Measurements from ENCODE around the gene GPAT3. TPM values are rescaled to one million over a fixed set of nuclear protein-coding genes. Genes with fewer than 3 reads are reported as not detected.
"Not testable (repeated sequence)": the region's sequence is repeated elsewhere in the genome, so short reads cannot be mapped to it uniquely, and the experiment has no call there.

Gene GPAT3
- 6.7 and 18.9 TPM in 2 replicates for total RNA-seq

DNA sequence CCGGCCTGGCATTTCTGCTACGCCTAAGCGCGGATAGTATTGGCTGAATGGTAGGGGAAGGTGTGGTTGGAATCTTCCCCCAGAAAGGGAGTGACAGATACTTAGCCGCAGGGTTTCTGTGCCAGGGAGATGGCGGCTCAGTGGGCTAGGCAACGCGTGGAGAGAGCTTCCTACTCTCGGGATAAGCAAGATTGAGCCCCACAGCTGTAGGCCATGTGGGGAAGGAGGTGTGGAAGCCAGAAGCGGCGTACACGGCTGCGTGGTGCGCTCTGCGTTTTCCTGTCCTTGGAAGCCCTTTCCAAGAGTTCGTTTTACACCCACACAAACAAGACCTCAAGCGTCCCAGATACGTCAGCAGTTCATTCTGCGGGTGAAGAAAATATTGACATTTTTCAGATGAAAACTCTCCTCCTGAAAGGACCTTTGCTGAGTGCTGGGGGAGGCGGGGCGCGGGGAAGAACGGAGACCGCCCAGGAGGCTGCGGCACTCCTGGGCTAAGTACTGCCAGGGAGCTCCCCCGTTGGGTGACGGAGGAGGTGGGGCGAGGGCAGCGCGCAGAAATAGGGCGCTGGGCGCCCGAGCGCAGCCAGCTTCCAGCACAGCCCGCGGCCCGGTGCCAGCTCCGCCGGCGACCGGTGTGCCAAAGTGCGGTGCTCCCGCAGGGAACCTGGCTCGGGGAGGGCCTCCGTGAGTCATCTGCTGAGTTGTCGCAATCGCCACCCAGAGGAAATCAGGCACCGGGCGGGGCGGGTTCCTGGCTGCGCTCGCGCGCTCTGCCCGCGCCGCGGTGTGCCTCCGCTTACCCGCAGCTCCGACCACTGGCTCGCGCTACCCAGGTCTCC is at the start of gene GPAT3:
TSS of gene GPAT3 (plus strand) at position 589 of the 842 bp plus-strand sequence. CDS start 515 bp downstream, outside the sequence.
- peak; percentile 75 for DNase-seq (ENCODE audit: low read depth)

DNA sequence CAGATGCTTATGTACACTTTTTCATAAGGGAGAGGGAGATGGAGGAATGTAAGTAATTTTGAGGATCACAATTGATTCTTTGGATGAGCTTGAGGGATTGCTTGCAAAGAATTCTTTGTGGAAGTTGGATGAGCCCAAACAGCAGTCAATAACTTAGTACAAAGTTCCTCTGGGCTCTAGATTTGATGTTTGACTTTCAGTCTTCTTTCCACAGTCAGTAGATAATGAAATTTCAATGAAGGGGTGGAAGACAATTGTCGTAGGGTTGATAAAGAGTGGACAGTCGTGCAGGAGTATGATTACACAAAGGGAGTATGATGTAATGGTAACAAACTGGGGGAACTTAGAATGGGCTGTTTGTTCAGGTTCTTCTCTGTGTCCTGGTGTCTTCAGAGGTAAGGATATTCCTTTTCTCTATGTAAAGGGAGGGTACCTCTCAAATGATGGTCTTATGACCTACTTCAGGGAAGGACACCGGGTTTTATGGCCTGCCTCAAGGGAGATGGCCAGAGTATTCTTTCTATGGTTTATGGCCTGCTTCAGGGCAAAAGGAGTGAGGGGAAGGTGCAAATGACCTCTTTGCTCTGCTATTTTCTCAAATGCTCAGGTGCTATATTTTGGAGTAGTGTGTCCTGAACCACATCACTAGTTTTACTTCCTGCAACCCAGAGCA is 49.3 kb upstream of the GPAT3 start:
- no peak for DNase-seq (ENCODE audit: low read depth)

DNA sequence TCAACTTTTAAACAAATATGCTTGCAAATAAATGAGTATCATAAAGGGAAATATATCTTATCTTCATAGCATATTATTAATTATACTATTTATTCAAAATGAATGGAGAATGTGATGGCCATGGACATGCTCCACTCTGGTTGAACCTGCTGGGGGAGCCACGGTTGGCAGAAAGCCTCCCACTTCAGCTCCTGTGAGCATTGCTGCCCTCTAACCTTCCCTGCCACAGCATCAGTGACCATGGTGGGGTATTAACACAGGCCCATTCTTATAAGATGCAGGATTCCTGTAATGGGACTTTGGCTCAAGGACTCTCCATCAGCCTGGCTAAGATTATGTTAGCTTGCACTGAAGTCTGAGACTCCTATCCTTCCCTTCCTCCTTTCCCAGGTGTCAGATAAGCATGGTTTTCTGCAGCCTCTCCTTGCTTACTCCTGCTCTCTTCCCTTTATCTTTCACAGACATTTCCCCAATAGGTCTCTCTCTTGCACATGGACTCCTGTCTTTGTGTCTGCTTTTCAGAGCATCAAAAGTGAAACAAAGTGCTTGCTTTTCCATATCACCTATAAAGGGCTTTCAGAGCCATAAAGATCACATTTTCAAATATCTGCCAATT is 46.1 kb upstream of the GPAT3 start:
- no peak for DNase-seq (ENCODE audit: low read depth)

DNA sequence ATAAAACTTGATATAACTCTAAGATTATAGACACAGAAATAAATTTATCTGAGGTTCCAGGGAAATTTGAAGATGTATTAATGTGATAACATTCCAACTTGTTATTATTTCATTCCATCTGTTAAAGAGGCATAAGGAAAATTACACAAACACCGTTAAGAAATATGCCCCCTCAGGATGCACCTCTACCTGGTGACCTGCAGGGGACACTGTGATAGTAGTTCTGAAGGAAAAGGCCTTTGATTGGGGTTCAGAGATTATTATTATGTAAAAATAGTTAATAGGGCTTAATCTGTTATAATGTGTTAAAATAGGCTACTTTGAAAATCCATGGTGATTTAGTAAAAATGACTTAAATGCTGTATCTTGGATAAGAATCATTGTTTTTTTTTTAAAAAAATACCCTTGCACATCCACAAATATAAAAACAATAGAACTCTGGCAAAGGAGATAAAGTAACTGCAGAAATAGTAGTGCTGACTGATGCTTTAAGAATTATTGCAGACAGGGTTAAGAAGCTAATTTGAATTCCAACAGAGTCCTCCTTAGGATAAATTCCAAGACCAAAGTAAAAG is 44.9 kb upstream of the GPAT3 start:
- DNase-seq (ENCODE audit: low read depth): peak; percentile 15

DNA sequence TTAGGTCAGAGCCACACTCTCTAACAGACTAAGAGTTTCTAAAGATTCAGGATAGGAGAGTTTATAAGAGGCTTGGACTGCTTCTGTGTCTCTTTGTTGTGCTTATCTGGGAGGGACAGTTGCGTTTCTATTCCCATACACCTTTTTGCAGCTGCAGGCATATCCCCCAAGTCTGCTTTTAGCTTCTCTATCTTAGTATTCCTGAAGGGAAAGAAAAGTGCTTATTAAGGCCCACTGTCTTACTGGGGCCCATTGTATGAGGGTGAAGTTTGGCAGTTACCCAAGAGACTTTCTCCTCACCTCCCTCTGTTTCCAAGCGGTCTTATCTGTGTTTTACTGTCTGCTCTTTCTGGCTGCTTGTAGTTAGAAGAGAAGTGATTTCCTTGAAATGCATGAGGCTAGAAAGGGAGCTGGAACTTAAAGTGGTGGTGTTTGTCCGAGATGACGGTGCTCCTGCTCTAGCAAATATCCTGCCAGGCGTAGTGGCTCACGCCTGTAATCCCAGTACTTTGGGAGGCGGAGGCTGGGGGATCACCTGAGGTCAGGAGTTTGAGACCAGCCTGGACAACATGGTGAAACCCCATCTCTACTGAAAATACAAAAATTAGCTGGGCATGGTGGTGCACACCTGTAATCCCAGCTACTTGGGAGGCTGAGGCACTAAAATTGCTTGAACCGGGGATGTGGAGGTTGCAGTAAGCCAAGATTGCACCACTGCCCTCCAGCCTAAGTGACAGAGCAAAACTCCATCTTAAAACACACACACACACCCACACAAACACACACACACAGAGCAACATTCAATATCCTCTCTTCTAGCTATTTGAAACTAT is 39.6 kb upstream of the GPAT3 start:
- not testable (repeated sequence) for DNase-seq (ENCODE audit: low read depth)

DNA sequence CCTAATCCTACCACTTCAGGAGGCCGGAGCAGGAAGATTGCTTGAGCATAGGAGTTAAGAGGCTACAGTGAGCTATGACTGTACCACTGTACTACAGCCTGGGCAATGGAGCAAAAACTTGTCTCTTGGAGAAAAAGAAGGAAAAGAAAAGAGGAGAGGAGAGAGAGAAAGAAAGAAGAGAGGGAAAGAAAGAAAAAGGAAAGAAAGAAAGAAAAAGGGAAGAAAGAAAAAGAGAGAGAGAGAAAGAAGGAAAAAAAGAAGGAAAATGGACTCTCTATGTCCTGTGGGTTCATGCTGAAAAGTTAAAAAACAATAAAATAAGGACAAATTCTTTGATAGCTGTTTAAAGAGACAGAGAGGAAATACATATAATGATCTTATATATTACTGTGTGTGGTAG is 37.7 kb upstream of the GPAT3 start:
- no peak for DNase-seq (ENCODE audit: low read depth)

DNA sequence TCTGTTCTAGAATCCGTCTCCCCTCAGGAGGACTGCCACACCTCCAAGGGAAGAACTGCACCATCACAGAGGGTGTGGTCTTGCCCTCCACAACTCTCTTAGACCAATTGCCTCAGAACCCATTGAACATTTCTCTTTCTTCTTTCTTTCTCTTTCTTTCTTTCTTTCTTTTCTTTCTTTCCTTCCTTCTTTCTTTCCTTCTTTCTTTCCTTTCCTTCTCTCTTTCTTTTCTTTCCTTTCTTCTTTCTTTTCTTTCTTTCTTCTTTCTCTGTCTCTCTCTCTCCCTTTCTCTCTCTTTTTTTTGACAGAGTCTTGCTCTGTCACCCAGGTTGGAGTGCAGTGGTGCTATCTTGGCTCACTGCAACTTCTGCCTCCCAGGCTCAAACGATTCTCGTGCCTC is 34.2 kb upstream of the GPAT3 start:
- DNase-seq (ENCODE audit: low read depth): not testable (repeated sequence)

DNA sequence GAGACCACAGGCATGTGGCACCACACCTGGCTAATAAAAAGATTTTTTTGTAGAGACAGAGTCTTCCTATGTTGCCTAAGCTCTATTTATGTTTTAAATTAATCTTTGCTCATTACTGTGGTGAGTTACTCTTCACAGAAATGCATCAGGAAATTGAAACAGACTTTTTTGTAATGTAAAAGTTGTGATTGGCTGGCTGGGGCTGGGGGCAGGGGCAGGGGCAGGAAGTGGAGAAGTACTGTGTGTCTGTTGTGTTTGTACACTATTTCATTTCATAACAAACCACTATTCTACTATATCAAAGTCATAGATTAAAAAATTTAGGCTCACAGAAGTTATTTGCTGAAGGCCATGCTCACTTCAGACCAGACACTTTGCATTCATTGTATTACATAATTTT is 31.9 kb upstream of the GPAT3 start:
- no peak for DNase-seq (ENCODE audit: low read depth)

DNA sequence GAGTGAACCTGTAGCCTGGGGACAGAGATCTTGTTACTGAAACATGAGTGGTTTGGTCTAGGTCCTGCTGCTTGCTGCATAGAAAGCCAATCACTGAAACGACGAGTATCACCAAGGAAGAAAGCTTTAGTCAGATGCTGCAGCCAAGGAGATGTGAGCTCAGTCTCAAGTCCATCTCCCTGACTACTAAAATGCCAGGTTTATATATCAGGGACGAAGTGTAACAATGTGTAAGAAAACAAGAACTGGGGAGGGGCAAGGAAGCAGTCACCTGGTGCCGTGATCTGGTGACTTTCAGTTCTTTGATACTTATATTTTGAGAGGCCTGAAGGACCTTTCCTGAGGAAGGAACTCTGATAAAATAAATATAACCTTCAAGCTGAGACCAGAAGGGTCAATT is 31.4 kb upstream of the GPAT3 start:
- DNase-seq (ENCODE audit: low read depth): no peak

DNA sequence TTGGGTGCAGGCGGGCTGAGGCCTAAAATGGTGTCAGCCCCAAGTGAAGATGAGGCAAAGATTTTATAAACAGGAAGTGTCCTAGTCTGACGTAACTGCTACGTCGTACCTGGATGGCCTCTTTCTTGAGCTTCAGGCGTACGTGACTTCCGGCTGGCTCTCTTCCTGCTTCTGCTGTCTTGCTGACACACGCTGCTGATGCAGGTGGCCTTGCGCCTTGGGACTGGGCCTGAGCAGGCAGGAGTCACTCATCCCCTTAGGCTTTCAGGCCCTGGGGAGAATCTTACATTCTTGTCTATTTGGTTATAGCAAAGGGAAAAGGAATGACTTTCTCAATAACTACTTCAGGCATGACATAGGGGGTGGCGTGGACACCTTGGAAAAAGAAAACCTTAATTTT is 30.9 kb upstream of the GPAT3 start:
- DNase-seq (ENCODE audit: low read depth): no peak

DNA sequence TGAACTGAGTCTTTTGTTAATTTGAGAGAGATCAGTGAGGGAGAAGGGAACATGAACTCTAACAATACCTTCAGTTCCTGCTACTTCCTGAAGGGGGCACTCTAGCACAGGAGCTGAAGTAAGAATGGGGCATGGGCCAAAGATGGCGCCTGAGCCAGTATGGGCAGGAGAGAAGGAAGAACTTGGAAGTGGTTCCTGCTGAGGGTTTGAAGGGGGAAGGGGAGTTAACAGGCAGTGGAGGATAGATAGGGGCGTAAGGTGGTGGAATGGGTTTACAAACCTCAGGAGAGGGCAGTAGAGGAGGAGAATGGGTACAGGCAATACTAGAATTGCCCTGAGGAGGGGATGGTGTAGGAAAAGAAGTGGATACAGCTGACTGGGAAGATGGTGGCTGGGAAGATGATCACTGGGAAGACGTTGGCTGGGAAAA is 26.7 kb upstream of the GPAT3 start:
- DNase-seq (ENCODE audit: low read depth): peak; percentile 51

DNA sequence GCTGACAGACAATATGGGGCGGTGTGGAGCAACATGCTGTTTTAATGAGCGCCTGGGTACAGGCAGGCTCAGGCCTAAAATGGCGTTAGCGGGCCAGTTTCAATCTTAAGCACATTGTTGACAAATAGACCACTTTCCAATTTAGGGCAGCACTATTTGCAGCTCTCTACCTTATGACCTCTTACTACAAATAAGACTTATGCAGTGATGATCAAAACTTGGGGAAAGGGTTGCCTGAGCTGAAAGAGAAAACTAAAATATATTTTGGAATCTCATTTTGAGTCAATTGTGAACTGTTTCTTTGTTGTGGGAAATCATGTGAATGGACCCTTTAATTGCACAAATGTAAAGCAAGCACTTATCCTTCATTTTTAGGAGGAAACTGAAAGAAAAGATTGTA is 25.5 kb upstream of the GPAT3 start:
- no peak for DNase-seq (ENCODE audit: low read depth)

DNA sequence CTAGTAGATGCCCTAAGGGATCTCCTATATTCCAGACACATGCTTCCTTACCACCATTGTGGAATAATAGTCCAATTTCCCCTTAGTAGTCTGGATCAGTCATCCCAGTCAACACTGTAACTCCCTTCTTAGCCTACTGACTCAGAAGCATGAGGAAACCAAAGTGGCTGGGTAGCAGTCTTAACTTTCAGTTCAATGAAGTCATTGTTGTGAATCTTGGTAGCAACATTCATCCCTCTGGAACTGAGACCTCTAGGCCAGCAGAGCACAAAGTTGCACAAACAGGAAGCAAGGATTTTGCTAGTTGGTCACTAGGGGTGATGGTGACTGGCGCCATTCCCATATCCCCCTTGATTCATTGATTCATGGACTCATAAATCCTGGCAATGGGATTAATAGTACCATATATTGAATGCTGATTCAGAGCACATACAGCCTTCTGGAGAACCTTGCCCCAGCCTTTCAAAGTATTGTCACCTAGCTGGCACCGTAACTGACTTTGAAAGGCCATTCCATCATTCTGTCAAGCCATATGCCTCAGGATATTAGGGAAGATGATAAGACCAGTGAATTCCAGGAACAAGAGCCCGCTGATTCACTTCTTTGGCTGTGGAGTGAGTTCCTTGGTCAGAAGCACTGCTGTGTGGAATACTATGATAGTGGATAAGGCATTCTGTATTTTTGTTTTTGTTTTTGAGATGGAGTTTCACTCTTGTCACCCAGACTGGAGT is 19.7 kb upstream of the GPAT3 start:
- DNase-seq (ENCODE audit: low read depth): peak; percentile 96

DNA sequence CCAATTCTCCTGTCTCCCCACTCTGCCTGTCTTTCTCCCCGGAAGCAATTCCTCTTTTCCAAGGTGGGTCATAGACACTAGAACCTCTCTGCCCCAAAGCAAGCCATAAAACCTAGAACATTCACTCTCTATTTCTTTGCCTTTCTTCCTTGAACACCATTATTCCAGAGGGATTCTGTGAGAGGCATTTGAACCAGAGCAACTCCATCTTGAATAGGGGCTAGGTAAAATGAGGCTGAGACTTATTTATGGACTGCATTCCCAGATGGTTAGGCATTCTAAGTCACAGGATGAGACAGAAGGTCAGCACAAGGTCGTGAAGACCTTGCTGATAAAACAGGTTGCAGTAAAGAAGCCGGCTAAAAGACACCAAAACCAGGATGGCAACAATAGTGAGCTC is 13.7 kb upstream of the GPAT3 start:
- no peak for DNase-seq (ENCODE audit: low read depth)

DNA sequence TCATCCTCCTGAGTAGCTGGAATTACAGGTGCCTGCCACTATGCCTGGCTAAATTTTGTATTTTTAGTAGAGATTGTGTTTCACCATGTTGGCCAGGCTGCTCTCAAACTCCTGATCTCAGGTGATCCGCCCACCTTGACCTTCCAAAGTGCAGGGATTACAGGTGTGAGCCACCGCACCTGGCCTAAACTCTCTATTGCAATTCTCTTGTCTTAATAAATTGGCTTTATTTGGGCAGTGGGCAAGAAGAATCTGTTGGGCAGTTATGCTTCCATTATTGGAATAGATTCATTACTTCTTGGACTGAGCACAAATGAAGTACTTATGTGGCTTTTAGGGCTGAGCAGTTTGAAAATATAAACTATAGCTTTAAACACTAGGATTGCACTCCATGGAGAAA is 8.2 kb upstream of the GPAT3 start:
- no peak for DNase-seq (ENCODE audit: low read depth)

DNA sequence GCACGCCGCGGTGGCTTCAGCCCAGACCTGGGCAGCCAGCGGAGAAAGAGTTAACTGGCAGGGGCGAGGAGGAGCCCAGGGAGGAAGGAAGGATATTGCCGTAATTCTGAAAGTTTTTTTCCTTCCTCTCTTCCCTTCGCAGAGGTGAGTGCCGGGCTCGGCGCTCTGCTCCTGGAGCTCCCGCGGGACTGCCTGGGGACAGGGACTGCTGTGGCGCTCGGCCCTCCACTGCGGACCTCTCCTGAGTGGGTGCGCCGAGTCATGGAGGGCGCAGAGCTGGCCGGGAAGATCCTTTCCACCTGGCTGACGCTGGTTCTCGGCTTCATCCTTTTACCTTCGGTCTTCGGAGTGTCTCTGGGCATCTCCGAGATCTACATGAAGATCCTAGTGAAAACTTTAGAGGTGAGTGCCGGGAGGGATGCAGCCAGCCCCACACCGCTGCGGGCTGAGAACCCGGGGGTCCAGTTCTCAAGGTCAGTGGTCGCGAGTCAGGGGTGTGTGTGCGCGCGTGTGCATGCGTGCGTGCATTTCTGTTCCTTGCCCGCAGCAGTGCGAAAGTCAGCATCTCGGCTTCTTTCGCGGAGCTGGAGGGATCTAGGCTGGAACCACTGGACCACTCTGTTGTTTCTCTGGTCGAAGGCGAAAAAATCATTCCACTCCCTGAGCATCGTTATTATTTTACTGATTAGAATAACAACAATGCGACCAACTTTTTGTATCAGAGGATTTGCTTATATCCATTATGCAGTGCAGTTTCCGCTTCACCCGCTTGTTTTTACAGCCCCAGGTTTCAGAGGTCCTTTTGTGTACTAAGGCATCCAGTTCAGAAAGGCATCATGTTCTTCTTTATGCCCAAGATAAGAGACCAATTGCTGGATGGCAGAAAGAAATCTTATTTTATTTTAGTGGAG is 709 bp downstream of the GPAT3 start:
- no peak for DNase-seq (ENCODE audit: low read depth)

DNA sequence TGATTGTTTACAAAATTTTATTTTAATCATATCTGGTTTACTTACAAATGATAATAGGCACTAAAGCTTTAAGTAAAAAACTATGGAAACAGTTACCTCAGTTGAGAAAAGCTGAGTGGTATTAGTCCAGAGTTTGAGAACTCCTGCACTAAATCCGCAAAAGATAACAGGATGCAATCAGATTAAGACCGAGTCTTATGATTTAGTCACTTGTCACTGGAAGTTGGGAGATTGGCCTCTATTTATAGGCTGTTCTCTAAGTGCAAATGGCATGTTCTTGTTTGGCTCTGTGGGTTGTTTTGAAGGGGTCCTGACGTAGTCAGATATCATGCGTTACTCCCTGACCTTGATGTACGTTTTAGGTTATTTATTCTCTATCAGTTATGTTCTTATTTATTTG is 6.3 kb downstream of the GPAT3 start:
- no peak for DNase-seq (ENCODE audit: low read depth)

DNA sequence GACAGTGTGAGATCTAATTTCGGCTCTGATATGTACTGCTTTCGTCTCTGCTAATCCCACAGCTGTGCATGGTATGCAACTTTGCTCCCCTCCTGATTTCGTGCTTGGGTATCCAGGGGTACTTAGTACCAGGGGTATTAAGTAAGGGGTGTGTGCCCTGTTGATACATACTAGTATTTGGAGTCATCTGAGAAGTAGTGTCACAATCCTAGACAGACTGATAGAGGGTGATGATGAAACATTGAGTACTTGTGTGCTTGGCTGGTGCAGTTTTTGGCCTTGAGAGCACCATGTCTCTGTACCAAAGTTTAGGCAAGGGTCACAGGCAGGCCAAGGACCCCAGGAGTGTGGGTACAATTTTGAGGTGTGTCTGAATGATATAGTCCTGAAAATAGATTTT is 10.9 kb downstream of the GPAT3 start:
- DNase-seq (ENCODE audit: low read depth): peak; percentile 27

DNA sequence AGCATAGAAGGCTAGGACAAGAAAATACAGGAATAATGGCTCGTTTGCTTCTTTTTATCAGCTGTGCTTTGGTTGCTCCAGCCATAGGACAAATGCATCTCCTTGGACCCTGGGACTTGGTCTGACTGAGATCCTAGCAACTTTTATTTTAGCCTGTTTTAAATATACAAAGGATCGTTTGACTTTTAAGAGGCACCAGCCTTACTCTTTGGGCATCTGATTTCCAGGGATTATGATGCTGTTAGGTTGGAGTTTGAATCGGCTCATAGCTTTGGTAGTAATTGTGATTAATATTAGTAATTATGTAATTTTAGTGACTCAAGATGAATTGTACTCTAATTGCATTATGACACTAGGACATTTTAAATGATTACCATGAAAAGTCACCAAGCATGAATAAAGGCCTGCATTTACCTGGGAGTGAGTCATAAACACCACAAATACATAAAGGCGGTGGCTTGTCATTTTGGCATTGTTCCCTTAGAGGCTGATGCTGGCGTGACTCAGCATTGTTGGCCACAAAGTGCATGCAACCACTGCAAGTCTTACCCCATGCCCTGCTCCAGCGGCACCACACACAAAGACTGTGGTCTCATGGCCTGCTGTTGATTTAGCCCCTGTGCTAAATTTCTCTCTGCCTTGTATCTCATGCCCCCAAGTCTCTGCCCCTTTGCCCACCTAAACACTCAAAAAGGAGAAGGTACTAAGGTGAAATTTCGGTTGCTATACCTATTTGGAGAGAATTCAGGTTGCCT is 12.4 kb downstream of the GPAT3 start:
- DNase-seq (ENCODE audit: low read depth): peak; percentile 99

Data from renal cortical epithelial cell (primary cell).